Stimulated activated CD8-positive, alpha-beta memory T cell treated with anti-CD3 and anti-CD28 coated beads, Interleukin-7, amount 100 ng/mL, for 4 hours (primary cell): ENCODE measurements around the gene SEPTIN12.

Experiments
- DNase-seq, 2 donors: peaks; one replicate each; pipeline ENCODE4 v3.0.0-alpha.2; 2020; ENCODE audit warnings: low read depth in 2 of 2

Gene SEPTIN12

DNA sequence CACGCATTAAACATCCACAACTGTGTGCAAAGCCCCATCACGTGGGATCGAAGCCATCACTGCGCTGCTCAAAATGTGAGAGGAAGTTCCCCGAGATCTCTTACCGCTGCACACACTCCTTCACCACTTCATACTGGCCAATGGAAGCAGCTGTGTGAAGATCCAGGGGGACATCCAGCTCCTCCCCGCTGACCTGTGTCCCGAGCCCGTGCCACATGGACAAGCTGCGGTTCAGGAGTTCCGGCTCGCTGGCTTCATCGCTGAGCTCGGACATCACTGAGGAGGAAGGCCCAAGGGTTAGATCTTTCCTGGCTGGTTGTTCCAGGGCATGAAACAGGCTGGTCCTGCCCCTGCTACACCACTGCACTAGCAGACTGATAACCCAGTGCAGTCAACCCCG is 58.3 kb downstream of the SEPTIN12 start:
- no peak for DNase-seq

DNA sequence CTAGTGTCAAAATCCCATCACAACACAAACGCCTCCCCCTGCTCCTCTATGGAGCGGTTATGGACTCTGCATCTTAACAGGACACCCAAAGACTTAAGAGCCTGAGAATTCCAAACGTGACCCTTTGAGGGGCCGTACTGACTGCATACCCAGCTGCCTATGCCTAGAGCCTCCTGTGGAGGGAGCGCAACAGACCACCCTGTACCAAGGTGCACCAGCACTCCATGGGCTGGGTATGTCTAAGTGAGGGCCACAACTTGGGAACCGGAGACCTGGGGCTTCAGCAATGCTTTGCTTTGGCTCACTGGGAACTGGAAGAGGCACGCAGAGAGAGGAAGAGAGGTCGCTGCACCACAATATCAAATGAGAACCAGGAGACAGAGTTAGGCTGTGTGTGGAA is 59.5 kb downstream of the SEPTIN12 start:
- no peak for DNase-seq
